NCI-H82 treated with DMSO at 0.1 percent for 48 hours (cell line): Measurements from ENCODE around the gene SLC49A3.
"Not testable (repeated sequence)": the region's sequence is repeated elsewhere in the genome, so short reads cannot be mapped to it uniquely, and the experiment has no call there.

Experiments
- DNase-seq: peaks from one replicate; lab custom pipeline; 2025; ENCODE audit not compliant: unreplicated experiment; lab: John Stamatoyannopoulos, UW

SLC49A3 gene

GRCh38 chr4:688854-689681 is at the start of gene SLC49A3:
TSS of gene SLC49A3 (minus strand) at chr4:689151. CDS start at chr4:689127, 24 bp downstream.
- DNase-seq = no peak

- not testable (repeated sequence) for DNase-seq
These were observed 47.6 kb upstream of the SLC49A3 start for GRCh38 chr4:736561-736960.

DNA sequence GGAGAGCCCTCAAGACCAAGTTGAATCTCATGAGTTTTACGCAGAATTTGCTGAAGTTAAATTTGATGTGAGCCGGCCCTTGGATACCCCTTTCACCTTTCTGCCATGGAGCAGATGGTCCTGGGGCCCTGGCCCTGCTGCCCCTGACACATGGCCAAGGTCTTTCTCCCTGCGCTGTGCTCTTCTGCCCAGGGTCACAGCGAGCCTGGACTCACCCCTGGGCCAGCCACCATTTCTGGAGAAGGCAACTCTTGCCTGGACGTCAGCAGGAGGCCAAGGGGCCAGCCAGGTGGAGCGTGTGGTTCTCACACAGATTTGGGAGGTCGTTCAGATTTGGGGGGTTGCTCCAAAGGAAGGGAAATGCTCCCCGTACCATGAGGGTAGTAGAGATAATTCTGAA is 46.6 kb upstream of the SLC49A3 start:
- DNase-seq = no peak

- DNase-seq = no peak
These were observed 46.0 kb upstream of the SLC49A3 start for GRCh38 chr4:734951-735350.

DNA sequence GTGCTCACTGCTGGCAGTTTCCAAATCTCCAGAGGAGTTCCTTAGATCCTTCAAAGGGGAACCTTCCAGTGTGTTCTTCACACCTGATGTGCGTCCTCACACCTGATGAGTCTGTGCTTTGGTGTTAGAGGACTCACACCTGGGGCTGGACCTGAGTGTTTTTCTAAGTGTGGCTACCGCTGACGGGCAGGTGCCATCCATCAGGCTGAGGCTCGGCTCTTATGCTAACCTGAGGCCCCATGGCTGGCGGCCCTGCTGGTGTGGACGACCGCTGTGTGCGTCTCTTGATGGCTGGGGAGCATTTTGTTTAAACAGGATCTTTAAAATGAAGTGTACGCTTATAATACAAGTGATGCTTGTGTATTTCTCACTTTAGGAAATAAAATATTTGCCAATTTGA is 45.1 kb upstream of the SLC49A3 start:
- no peak for DNase-seq

- no peak for DNase-seq
These were observed 44.7 kb upstream of the SLC49A3 start for GRCh38 chr4:733631-733980.

GRCh38 chr4:732911-733630 is 44.1 kb upstream of the SLC49A3 start:
- no peak for DNase-seq

DNA sequence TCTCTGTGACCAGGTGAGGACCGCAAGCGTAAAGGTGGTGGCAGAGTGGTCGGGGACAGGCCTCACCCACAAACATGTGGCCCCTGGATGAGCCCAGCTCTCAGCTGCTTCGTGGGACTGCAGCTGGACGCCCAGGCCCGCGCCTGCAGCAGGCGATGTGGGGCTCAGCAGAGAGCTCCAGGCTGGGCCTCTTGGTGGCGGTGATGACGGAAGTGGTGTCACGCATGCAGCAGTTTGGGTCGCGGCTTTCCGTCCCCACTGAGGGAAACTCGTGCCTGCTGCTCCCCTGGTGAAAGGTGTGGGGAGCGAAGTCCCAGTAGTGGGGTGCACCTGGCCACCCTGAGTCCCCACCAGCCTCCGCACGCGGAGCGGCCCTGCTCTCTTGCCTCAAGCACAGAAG is 43.5 kb upstream of the SLC49A3 start:
- no peak for DNase-seq

DNA sequence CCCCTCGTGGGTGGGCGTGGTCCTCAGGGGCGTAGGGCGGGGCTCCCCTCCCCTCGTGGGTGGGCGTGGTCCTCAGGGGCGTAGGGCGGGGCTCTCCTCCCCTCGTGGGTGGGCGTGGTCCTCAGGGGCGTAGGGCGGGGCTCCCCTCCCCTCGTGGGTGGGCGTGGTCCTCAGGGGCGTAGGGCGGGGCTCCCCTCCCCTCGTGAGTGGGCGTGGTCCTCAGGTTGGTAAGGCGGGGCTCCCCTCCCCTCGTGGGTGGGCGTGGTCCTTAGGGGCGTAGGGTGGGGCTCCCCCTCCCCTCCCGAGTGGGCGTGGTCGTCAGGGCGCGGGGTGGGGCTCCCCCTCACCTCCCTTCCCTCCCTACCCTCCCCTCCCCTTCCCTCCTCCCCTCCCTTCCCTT is 43.0 kb upstream of the SLC49A3 start:
- DNase-seq = not testable (repeated sequence)

- DNase-seq = not testable (repeated sequence)
These were observed 42.3 kb upstream of the SLC49A3 start for GRCh38 chr4:730946-731904.

- no peak for DNase-seq
These were observed 41.6 kb upstream of the SLC49A3 start for GRCh38 chr4:730511-730910.

- DNase-seq = no peak
These were observed 40.7 kb upstream of the SLC49A3 start for GRCh38 chr4:729336-730315.

GRCh38 chr4:727576-727975 is 38.6 kb upstream of the SLC49A3 start:
- no peak for DNase-seq

- no peak for DNase-seq
These were observed 37.9 kb upstream of the SLC49A3 start for GRCh38 chr4:726838-727237.

DNA sequence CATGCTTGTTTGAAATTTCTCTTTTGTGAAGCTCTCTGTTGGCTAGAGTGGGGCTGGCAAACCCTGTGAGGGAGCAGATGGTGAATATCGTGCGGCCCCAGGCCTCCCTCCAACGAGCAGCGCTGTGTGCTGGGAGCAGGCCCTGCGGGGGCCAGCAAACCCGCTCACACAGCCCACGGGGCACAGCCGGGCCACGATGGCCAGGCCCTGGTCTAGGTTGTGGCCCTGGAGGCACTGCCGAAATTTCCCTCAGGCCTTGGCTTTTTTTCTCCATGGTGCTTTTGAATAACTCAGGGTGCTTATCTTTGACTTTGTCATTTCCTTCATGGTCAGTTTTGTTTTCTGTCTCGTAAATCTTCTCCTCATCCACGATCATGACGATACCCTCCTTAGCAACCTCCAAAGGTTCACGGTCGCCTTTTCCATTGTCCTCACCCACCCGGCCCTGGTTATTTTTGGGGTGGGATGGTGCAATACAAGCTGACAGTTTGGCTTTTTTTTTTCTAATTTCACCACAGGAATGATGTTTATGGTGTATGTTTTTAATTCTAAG is 37.4 kb upstream of the SLC49A3 start:
- DNase-seq = no peak

DNA sequence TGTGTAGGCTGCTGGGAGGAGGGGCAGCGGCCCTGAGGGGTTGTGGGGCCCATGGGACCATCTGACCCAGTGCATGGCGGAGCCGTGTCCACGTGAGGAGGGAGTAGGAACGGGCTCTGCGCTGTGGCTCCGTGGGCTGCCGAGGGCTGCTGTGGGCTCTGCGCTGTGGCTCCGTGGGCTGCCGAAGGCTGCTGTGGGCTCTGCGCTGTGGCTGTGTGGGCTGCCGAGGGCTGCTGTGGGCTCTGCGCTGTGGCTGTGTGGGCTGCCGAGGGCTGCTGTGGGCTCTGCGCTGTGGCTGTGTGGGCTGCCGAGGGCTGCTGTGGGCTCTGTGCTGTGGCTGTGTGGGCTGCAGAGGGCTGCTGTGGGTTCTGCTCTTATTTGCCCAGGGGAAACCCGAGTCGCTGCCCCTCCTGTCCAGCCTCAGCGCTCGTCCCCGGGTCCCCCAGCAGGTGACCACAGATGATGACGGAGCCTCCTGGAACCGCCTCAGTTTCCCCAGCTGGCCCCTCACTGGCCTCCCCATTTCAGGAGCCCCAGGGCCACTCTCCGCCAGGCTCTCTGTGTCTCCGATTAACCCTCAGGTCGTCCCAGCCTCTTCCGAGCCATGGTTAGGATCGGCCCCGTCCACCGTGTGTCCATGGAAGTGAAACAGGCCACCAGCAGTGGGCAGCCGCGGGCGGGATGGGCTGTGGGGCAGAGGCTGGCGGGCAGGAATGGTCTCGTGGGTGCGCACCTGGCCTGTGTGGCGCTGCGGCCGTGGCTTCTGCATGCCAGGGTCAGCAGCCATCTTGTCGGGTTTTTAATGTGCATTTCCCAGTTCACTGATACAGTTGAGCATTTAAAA is 36.7 kb upstream of the SLC49A3 start:
- no peak for DNase-seq

DNA sequence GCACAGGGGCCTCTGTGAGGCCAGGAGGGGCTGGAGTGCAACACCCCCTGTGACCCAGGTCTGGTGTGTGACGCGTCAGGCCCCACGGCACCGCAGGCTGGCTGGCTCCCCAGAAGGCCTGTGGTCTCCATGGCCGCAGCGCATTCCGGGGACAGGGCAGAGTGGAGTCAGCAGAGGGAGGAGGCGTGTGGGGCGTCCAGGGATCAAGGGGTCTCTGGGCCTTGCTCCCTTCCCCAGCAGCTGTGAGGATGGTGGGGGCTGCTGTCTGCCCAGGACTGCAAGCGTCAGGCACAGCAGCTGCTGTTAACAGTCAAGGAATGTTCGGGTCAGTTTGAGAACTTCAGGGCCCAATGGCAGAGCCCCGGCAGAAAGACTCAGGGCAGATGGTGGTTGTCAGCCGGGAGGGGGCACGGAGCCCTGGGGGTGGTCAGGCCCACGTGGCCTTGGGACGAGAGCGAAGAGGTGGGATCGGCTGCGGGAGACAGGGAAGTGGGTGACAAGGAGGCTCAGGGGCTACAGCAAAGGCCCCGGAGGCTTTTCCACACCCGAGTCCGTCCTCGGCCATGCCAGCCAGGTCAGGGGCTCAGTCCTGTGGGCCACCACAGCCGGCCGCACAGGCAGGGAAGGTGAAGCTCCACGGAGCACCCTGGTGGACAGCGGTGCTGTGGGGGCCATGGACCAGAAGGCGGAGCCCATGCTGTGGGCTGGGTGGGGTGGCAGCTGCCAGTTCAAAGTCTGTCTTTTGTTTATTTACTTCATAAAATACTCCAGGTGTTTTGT is 35.0 kb upstream of the SLC49A3 start:
- DNase-seq = no peak

GRCh38 chr4:722851-723360 is 34.0 kb upstream of the SLC49A3 start:
- no peak for DNase-seq
